IMR-90 (cell line): ENCODE results near the gene OPN1SW. TPM values are rescaled to one million over a fixed set of nuclear protein-coding genes. Genes with fewer than 3 reads are reported as not detected.

Source experiments
- ATAC-seq: fragments of 200-7000 bp; cut with Tn5 transposase; 2 replicates; pipeline ENCODE4 v1.9.1; 2020; ENCODE audit warnings: low read depth, mild to moderate bottlenecking, moderate library complexity
- BruUV-seq: library from RNA; stranded (reverse); fragments of 400-500 nt; replicated peaks from 2 replicates; lab custom pipeline; 2021; lab: Mats Ljungman, UMichigan
- CTCF ChIA-PET: fragments of 300-600 bp; formaldehyde crosslinking; extraction: SDS; loops from one replicate; lab custom pipeline; 2021; ENCODE audit warnings: antibody characterized with exemption; lab: Yijun Ruan, JAX
- POLR2A ChIA-PET: fragments of 300-600 bp; sonication (Branson Sonifier 250); formaldehyde crosslinking; loops from one replicate; lab custom pipeline; 2022; ENCODE audit warnings: antibody characterized with exemption; ENCODE audit not compliant: unreplicated experiment; lab: Charles Lee
- DNase-seq: peaks from one replicate; pipeline ENCODE4 v3.0.0; 2013
- H2AFZ ChIP-seq: replicated peaks from 2 replicates; pipeline ENCODE3; 2013; ENCODE audit warnings: low read length, mild to moderate bottlenecking; ENCODE audit not compliant: poor library complexity
- H2AK5ac ChIP-seq: 2 replicates; pipeline ENCODE4 v1.6.1; 2013; ENCODE audit warnings: low read depth, low read length, inconsistent platforms
- H2AK9ac ChIP-seq: replicated peaks from 2 replicates; pipeline ENCODE3; 2013; ENCODE audit warnings: mild to moderate bottlenecking, low read depth, low read length, moderate library complexity; ENCODE audit not compliant: poor library complexity
- H2BK120ac ChIP-seq: 2 replicates; pipeline ENCODE4 v1.6.1; 2013; ENCODE audit warnings: low read depth, low read length, inconsistent platforms
- H2BK15ac ChIP-seq: 3 replicates; pipeline ENCODE4 v1.6.1; 2013; ENCODE audit warnings: low read depth, low read length, inconsistent platforms
- H2BK20ac ChIP-seq: 2 replicates; pipeline ENCODE4 v1.6.1; 2013; ENCODE audit warnings: low read depth, mild to moderate bottlenecking, inconsistent platforms, low read length, moderate library complexity
- H2BK5ac ChIP-seq: 2 replicates; pipeline ENCODE4 v1.6.1; 2013; ENCODE audit warnings: mild to moderate bottlenecking, low read depth, low read length, inconsistent platforms; ENCODE audit not compliant: poor library complexity, severe bottlenecking
- H3K14ac ChIP-seq: replicated peaks from 2 replicates; pipeline ENCODE4 v1.6.1; 2013; ENCODE audit warnings: low read depth, low read length, inconsistent platforms
- H3K18ac ChIP-seq: 2 replicates; pipeline ENCODE4 v1.6.1; 2013; ENCODE audit warnings: low read depth, low read length, control low read depth
- H3K23ac ChIP-seq: 2 replicates; pipeline ENCODE4 v1.6.1; 2013; ENCODE audit warnings: low read depth, low read length, inconsistent platforms
- H3K27ac ChIP-seq: 2 replicates; pipeline ENCODE4 v1.5.1; 2013; ENCODE audit warnings: mild to moderate bottlenecking, control low read depth, low read length; ENCODE audit not compliant: insufficient read depth
- H3K27me3 ChIP-seq: 2 replicates; pipeline ENCODE4 v1.6.1; 2013; ENCODE audit warnings: low read length; ENCODE audit not compliant: control insufficient read depth, insufficient read depth
- H3K36me3 ChIP-seq: 2 replicates; pipeline ENCODE4 v1.6.1; 2013; ENCODE audit warnings: low read length, mixed read lengths; ENCODE audit not compliant: control insufficient read depth, insufficient read depth
- H3K4ac ChIP-seq: 2 replicates; pipeline ENCODE4 v1.6.1; 2013; ENCODE audit warnings: low read depth, low read length, inconsistent platforms
- H3K4me1 ChIP-seq: 2 replicates; pipeline ENCODE4 v1.6.1; 2013; ENCODE audit warnings: low read length, mixed read lengths; ENCODE audit not compliant: control insufficient read depth, insufficient read depth
- H3K4me2 ChIP-seq: 2 replicates; pipeline ENCODE4 v1.6.1; 2013; ENCODE audit warnings: low read depth, mild to moderate bottlenecking, control low read depth, low read length, moderate library complexity
- H3K4me3 ChIP-seq: 2 replicates; pipeline ENCODE4 v1.5.1; 2013; ENCODE audit warnings: low read depth, mild to moderate bottlenecking, control low read depth, low read length, moderate library complexity; ENCODE audit not compliant: insufficient read depth
- H3K56ac ChIP-seq: 2 replicates; pipeline ENCODE4 v1.6.1; 2013; ENCODE audit warnings: low read length, inconsistent platforms; ENCODE audit not compliant: insufficient read depth; ENCODE audit errors: extremely low read depth
- H3K79me1 ChIP-seq, 2 experiments: 2 replicates each; pipeline ENCODE4 v1.6.1; 2013; ENCODE audit warnings: low read length in 2 of 2, inconsistent platforms in 1 of 2, low read depth in 1 of 2
- H3K9ac ChIP-seq: 2 replicates; pipeline ENCODE4 v1.6.1; 2013; ENCODE audit warnings: low read depth, low read length, control low read depth
- H3K9me1 ChIP-seq: 2 replicates; pipeline ENCODE4 v1.6.1; 2013; ENCODE audit warnings: low read length, inconsistent platforms; ENCODE audit not compliant: insufficient read depth
- H3K9me3 ChIP-seq: 2 replicates; pipeline ENCODE4 v1.6.1; 2013; ENCODE audit warnings: low read length; ENCODE audit not compliant: control insufficient read depth, insufficient read depth
- H4K20me1 ChIP-seq: 2 replicates; pipeline ENCODE4 v1.6.1; 2013; ENCODE audit warnings: low read length, inconsistent platforms; ENCODE audit not compliant: insufficient read depth
- H4K5ac ChIP-seq: 2 replicates; pipeline ENCODE4 v1.6.1; 2013; ENCODE audit warnings: mild to moderate bottlenecking, low read depth, low read length, control low read depth
- H4K8ac ChIP-seq, 2 experiments: 2 replicates each; pipeline ENCODE4 v1.6.1; 2013; ENCODE audit warnings: low read depth in 2 of 2, low read length in 2 of 2, control low read depth in 1 of 2, inconsistent platforms in 1 of 2
- H4K91ac ChIP-seq: 2 replicates; pipeline ENCODE4 v1.6.1; 2013; ENCODE audit warnings: low read depth, low read length, inconsistent platforms; ENCODE audit not compliant: insufficient read depth
- BHLHE40 ChIP-seq: fragments of 150-350 bp; IDR thresholded peaks from 2 replicates; pipeline ENCODE4 v1.6.1; 2016; ENCODE audit warnings: mild to moderate bottlenecking, low read depth, low read length
- CEBPB ChIP-seq: IDR thresholded peaks from 2 replicates; pipeline ENCODE4 v1.6.1; 2012; ENCODE audit warnings: low read depth, low read length, improper control_type of control experiment
- CHD1 ChIP-seq: IDR thresholded peaks from 2 replicates; pipeline ENCODE4 v1.6.1; 2012; ENCODE audit warnings: low read depth, low read length, improper control_type of control experiment
- CTCF ChIP-seq: conservative IDR thresholded peaks from 2 replicates; pipeline ENCODE4 v1.5.1; 2012; ENCODE audit warnings: mild to moderate bottlenecking, low read depth, low read length, improper control_type of control experiment
- ELK1 ChIP-seq: fragments of 150-350 bp; IDR thresholded peaks from 2 replicates; pipeline ENCODE4 v1.6.1; 2016; ENCODE audit warnings: low read depth, mild to moderate bottlenecking, low read length, moderate library complexity, borderline replicate concordance
- FOS ChIP-seq: fragments of 150-350 bp; IDR thresholded peaks from 2 replicates; pipeline ENCODE4 v1.6.1; 2016; ENCODE audit warnings: low read depth, low read length
- MAFK ChIP-seq: IDR thresholded peaks from 2 replicates; pipeline ENCODE4 v1.6.1; 2012; ENCODE audit warnings: low read depth, low read length, improper control_type of control experiment
- MAZ ChIP-seq: IDR thresholded peaks from 2 replicates; pipeline ENCODE4 v1.6.1; 2012; ENCODE audit warnings: low read depth, mild to moderate bottlenecking, low read length, improper control_type of control experiment, moderate library complexity, borderline replicate concordance
- MXI1 ChIP-seq: IDR thresholded peaks from 2 replicates; pipeline ENCODE4 v1.6.1; 2012; ENCODE audit warnings: low read depth, mild to moderate bottlenecking, low read length, moderate library complexity, borderline replicate concordance
- NFE2L2 ChIP-seq: fragments of 150-350 bp; IDR thresholded peaks from 2 replicates; pipeline ENCODE4 v1.6.1; 2016; ENCODE audit warnings: low read depth, mild to moderate bottlenecking, low read length
- POLR2A ChIP-seq: IDR thresholded peaks from 2 replicates; pipeline ENCODE4 v1.6.1; 2012; ENCODE audit warnings: mild to moderate bottlenecking, low read depth, low read length
- RAD21 ChIP-seq: IDR thresholded peaks from 2 replicates; pipeline ENCODE4 v1.6.1; 2012; ENCODE audit warnings: low read length, improper control_type of control experiment
- RCOR1 ChIP-seq: IDR thresholded peaks from 2 replicates; pipeline ENCODE4 v1.6.1; 2012; ENCODE audit warnings: mild to moderate bottlenecking, low read length, improper control_type of control experiment; ENCODE audit not compliant: insufficient replicate concordance
- RFX5 ChIP-seq: IDR thresholded peaks from 2 replicates; pipeline ENCODE4 v1.8.0; 2012; ENCODE audit warnings: low read depth, mild to moderate bottlenecking, low read length, moderate library complexity
- SMC3 ChIP-seq: fragments of 150-350 bp; IDR thresholded peaks from 2 replicates; pipeline ENCODE4 v1.6.1; 2016; ENCODE audit warnings: low read depth, mild to moderate bottlenecking, antibody characterized with exemption, low read length, moderate library complexity
- WGBS, 2 experiments: methylation state at CpG; one replicate each; pipeline versions ENCODE4 v1.1.5 to v1.1.7; 2013; ENCODE audit warnings: missing lambda C conversion rate in 2 of 2; ENCODE audit not compliant: insufficient read length in 1 of 2; ENCODE audit errors: extremely low coverage in 2 of 2; 5-methylcytosine and 5-hydroxymethylcytosine counted together
- dilution Hi-C: fragments of 300-500 bp; cut with HindIII; formaldehyde crosslinking; loops from one replicate; pipeline ENCODE4 v1.14.3; 2018; ENCODE audit warnings: low sequenced_read_pairs; ENCODE audit not compliant: unreplicated experiment
- in situ Hi-C: fragments of 300-500 bp; cut with MboI; formaldehyde crosslinking; loops from 3 replicates; pipeline ENCODE4 v1.14.3; 2019; ENCODE audit warnings: low sequenced_read_pairs, inconsistent platforms, mixed read lengths
- intact Hi-C: fragments of 100-400 bp; cut with micrococcal nuclease; formaldehyde crosslinking; loops from 2 replicates; pipeline ENCODE4 v1.10.0; 2022
- polyA plus RNA-seq, 3 experiments: library from polyadenylated mRNA; depleted of rRNA; stranded (reverse); fragments of >200 nt; gene quantifications; 2 replicates each; pipeline ENCODE4 v1.2.3, GENCODE V29; 2012; ENCODE audit warnings: low replicate concordance in 1 of 3
- total RNA-seq: library from RNA; depleted of rRNA; stranded (reverse); fragments of >200 nt; gene quantifications from 2 replicates; pipeline ENCODE4 v1.2.3, GENCODE V29; 2012
- TF ChIP-seq, protein P1 (sequence below): fragments of 150-350 bp; IDR thresholded peaks from 2 replicates; pipeline ENCODE4 v1.6.1; 2017; ENCODE audit warnings: mild to moderate bottlenecking, antibody characterized with exemption, low read length, low read depth

OPN1SW gene
- total and polyA plus RNA-seq, 2 of the 4 experiments (the other 2 are of a cell fraction): not detected

GRCh38 chr7:128734890-128735289 lies 40.7 kb downstream of the OPN1SW start:
- Histone ChIP-seq H2AK9ac (no peak overlapping the region), H4K8ac (no peak overlapping the region), H4K91ac (no peak overlapping the region), H2AK5ac (no peak overlapping the region), H3K4ac (no peak overlapping the region), H3K4me2 (no peak overlapping the region), H2BK120ac (no peak overlapping the region), H3K14ac (no peak overlapping the region), H3K79me1 (peaks cover 0 to 6% of the 10 kb centered on the region in 2 experiments; a peak in 2 of 4 replicates), H3K27ac (no peak overlapping the region), H4K5ac (no peak overlapping the region), H3K36me3 (no peaks in the 10 kb centered on the region), H4K20me1 (peaks cover 7% of the 10 kb centered on the region), H3K4me3 (no peak overlapping the region), H3K56ac (no peak overlapping the region), H3K9me1 (peaks cover 5% of the 10 kb centered on the region; the same call in 1 of the 2 replicates), H3K18ac (no peak overlapping the region), H3K23ac (no peak overlapping the region), H3K9ac (no peak overlapping the region), H3K27me3 (peaks cover 19% of the 10 kb centered on the region), H2BK20ac (no peak overlapping the region), H2BK15ac (no peak overlapping the region), H2AFZ (no peak overlapping the region), H3K9me3 (no peaks in the 10 kb centered on the region), H3K4me1 (peaks cover 5% of the 10 kb centered on the region), H2BK5ac (no peak overlapping the region)
- BruUV-seq: no TSS peak
- TF ChIP-seq MAFK: no peak
- TF ChIP-seq NFE2L2: no peak
- TF ChIP-seq RFX5: no peak
- no peak for TF ChIP-seq RAD21
- TF ChIP-seq BHLHE40: no peak
- no peak for TF ChIP-seq CTCF
- TF ChIP-seq POLR2A: no peak
- TF ChIP-seq MXI1: no peak
- no peak for TF ChIP-seq RCOR1
- TF ChIP-seq FOS: no peak
- no peak for TF ChIP-seq CHD1
- no peak for TF ChIP-seq MAZ
- TF ChIP-seq, protein P1, sequence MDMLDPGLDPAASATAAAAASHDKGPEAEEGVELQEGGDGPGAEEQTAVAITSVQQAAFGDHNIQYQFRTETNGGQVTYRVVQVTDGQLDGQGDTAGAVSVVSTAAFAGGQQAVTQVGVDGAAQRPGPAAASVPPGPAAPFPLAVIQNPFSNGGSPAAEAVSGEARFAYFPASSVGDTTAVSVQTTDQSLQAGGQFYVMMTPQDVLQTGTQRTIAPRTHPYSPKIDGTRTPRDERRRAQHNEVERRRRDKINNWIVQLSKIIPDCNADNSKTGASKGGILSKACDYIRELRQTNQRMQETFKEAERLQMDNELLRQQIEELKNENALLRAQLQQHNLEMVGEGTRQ: no peak
- no peak for TF ChIP-seq ELK1
- no peak for TF ChIP-seq SMC3
- TF ChIP-seq CEBPB: no peak
- no peak for ATAC-seq
- ChIA-PET CTCF (no interaction called here), POLR2A (no interaction called here)
- no CpG with 5 or more reads among the region's 1 CpG for WGBS, 2 experiments
- in situ Hi-C loops: no loop called here
- intact Hi-C loops: no loop called here
- DNase-seq: no peak
- dilution Hi-C loops: no loop called here
